Measurements from ENCODE around the gene GIT1.

Gene GIT1

DNA sequence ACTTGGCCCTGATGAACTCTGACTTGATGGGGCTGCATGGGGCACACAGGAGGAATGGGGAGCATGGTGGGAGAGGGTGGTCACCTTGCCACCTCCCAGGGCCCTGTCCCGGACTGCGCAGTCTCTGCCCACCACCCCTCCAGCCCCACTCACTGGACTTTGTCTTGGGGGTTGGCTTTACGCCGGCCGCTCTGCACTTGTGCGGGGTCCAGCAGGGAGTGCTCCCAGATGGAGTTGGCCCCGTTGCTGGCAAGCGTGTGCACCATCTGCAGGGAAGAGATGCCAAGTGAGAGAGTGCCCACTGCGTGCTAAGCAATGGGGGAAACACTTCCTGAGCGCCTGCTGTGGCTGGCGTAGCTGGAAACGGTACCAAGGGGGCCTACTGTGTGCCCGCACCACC lies 6.7 kb downstream of the GIT1 start:
- peaks cover 32% of the 10 kb centered on the region for H3K36me3 ChIP-seq (ENCODE audit: control insufficient read depth, insufficient read depth, low read length)
- H3K4me1 ChIP-seq (ENCODE audit: control insufficient read depth, insufficient read depth, low read length) = peaks cover 22% of the 10 kb centered on the region
- H3K9ac ChIP-seq (ENCODE audit: low read length) = no peak overlapping the region

DNA sequence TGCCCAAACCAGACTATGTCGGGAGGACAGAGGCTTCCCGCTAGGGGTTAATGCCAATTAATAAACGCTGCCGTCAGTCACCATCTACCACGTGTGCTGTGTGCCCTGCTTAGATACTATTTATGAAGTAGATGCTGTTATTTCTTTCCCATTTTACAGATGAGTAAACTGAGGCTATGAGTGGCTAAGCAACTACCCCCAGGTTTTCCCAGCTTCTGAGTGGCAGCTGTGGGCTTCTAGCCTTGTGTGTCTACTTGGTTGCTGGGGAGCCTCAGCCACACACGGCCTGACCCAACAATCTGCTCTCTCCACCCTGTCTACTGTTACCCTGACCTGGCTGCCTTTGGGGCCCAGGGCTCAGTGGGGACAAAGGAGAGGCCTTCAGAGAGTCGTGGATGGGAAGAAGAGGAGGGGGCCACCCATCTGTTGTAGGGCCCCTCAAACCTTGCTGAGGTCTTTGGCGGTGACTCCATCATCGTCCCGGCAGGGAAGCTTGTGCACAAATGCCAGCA lies 7.1 kb downstream of the GIT1 start:
- Histone ChIP-seq H3K27ac (ENCODE audit: low read depth, low read length) (no peak overlapping the region), H3K27me3 (ENCODE audit: control insufficient read depth, insufficient read depth, low read length) (no peaks in the 10 kb centered on the region), H3K4me3 (ENCODE audit: low read depth, low read length) (no peak overlapping the region), H3K4me1 (ENCODE audit: control insufficient read depth, insufficient read depth, low read length) (peaks cover 21% of the 10 kb centered on the region), H3K9me3 (ENCODE audit: control insufficient read depth, insufficient read depth, low read depth, low read length) (0 out of 2 replicates have a peak, but pooled peaks cover 5% of the 10 kb centered on the region), H3K9ac (ENCODE audit: low read length) (no peak overlapping the region), H3K36me3 (ENCODE audit: control insufficient read depth, insufficient read depth, low read length) (peaks cover 36% of the 10 kb centered on the region)

More for the DNA sequence above, 6.7 kb downstream of the GIT1 start:
- Histone ChIP-seq H3K27ac (ENCODE audit: low read depth, low read length) (no peak overlapping the region), H3K4me3 (ENCODE audit: low read depth, low read length) (no peak overlapping the region), H3K9me3 (ENCODE audit: control insufficient read depth, insufficient read depth, low read depth, low read length) (0 out of 2 replicates have a peak, but pooled peaks cover 5% of the 10 kb centered on the region), H3K27me3 (ENCODE audit: control insufficient read depth, insufficient read depth, low read length) (no peaks in the 10 kb centered on the region)

DNA sequence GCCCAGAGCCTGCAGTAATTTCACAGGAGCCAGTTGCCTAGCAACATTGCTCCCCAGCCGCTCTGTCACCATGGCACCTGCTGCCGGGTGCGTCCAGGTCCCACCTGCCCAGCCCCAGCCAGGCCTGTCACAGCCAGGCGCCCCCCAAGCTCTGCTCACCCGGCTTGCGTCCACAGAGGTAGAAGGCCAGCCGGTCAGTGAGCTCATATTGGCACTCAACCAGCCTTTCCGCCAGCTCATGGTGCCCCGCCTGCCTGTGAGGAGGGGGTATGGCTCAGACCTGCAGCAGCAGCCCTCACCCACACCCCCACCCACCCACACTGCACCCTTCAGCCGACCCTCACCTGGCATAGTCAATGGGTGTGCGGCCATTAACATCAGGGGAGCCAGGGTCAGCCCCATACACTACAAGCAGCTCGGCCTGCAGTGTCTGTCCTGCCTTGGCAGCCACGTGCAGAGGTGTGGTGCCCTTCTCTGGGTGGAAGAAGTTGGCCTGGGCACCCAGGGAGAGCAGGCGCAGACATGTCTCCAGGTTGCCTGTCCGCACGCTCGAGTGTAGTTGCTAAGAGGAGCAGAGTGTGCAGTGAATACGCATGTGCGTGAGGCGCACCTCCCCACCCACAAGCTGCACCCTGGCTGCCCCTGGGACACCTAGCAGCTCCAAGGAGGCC lies 7.7 kb downstream of the GIT1 start:
- peaks cover 42% of the 10 kb centered on the region for H3K36me3 ChIP-seq (ENCODE audit: control insufficient read depth, insufficient read depth, low read length)
- H3K27ac ChIP-seq (ENCODE audit: low read depth, low read length) = no peak overlapping the region
- H3K9me3 ChIP-seq (ENCODE audit: control insufficient read depth, insufficient read depth, low read depth, low read length) = 0 out of 2 replicates have a peak, but pooled peaks cover 5% of the 10 kb centered on the region
- no peaks in the 10 kb centered on the region for H3K27me3 ChIP-seq (ENCODE audit: control insufficient read depth, insufficient read depth, low read length)
- no peak overlapping the region for H3K9ac ChIP-seq (ENCODE audit: low read length)
- no peak overlapping the region for H3K4me3 ChIP-seq (ENCODE audit: low read depth, low read length)
- H3K4me1 ChIP-seq (ENCODE audit: control insufficient read depth, insufficient read depth, low read length) = peaks cover 21% of the 10 kb centered on the region

DNA sequence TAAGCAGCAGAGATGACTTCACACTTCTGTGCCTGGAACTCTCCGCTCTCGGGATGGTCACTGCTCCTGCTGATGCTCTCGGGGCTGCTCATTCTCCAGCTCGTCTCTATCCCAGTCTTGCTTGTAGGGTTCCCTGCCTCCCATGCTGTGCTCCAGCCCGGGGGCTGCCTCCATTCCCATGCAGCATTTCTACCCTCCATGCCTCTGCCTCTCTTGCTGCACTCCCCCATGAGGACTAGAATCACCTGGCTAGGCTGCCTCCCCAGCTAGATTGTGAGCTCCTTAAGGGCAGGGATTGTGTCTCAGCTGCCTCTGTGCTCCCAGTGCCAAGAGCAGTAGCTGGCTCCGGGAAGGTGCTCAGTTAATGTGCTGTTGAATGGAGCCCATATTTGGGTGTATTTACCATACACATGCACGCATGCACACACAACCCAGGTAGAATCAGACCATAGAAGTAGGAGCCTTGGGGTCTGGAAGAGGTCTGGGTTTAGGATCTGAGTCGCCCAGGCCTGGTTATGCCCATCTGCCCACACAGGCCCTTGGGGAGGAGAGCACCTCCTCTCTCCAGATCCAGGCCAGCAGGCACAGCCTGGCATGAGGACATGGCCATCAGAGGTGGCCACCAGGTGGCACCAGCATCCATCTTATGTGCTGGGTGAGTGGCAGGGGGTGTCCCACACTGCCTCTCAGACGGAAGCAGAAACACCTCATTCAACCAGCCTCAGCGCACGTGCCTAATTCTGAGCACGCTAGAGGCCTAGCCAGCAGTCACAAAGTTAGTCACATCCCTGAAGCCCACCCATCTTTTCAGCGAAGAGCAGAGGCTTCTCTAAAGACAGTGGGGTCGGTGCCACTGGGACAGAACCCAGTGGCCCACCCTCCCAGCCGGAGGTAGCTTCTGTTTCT lies 9.3 kb downstream of the GIT1 start:
- Histone ChIP-seq H3K27me3 (ENCODE audit: control insufficient read depth, insufficient read depth, low read length) (no peaks in the 10 kb centered on the region), H3K9ac (ENCODE audit: low read length) (no peak overlapping the region), H3K4me3 (ENCODE audit: low read depth, low read length) (no peak overlapping the region), H3K27ac (ENCODE audit: low read depth, low read length) (no peak overlapping the region), H3K4me1 (ENCODE audit: control insufficient read depth, insufficient read depth, low read length) (peaks cover 12% of the 10 kb centered on the region), H3K9me3 (ENCODE audit: control insufficient read depth, insufficient read depth, low read depth, low read length) (0 out of 2 replicates have a peak, but pooled peaks cover 5% of the 10 kb centered on the region), H3K36me3 (ENCODE audit: control insufficient read depth, insufficient read depth, low read length) (peaks cover 58% of the 10 kb centered on the region)

DNA sequence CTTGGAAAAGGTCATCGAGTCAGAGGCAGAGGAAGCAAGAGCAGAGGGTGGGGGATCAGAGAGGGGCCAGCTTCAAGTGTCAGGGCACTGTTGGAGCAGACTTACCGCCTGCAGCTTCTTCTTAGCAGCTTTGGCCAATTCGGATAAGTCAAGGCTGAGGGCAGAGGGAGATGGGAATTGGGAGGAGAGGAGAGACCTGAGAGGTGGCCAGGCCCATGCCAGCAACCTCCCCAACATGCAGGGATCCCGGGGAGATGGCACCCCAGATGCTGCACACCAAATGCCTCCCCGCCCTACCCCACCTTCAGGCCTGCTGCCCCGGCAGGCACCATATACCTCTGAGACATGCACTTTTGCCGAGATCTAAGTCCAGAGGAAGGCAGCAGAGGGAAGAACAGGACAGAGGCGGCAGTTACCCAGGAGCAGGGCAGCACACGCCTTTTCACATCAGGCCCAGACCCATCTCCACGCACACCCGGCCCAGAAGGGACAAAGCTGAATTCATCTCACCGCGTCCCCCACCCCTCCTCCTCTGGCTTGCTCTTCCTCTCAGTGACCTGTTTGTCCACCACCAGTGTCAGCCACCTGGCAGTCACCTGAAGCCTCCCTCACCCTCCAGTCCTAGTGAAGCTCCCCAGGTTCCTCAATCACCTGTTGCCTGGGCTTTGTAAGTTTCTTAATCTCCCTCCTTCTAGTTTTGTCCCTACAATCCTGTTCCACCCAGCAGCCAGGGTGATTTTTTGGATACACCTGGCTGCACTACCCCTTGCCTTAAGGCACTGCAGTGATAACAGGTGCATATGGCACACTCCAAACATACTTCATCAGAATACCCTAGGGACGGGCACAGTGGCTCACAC lies 10.6 kb downstream of the GIT1 start:
- H3K4me3 ChIP-seq (ENCODE audit: low read depth, low read length) = no peak overlapping the region
- H3K27ac ChIP-seq (ENCODE audit: low read depth, low read length) = no peak overlapping the region
- H3K9me3 ChIP-seq (ENCODE audit: control insufficient read depth, insufficient read depth, low read depth, low read length) = 0 out of 2 replicates have a peak, but pooled peaks cover 5% of the 10 kb centered on the region
- H3K9ac ChIP-seq (ENCODE audit: low read length) = no peak overlapping the region
- peaks cover 70% of the 10 kb centered on the region for H3K36me3 ChIP-seq (ENCODE audit: control insufficient read depth, insufficient read depth, low read length)
- no peaks in the 10 kb centered on the region for H3K27me3 ChIP-seq (ENCODE audit: control insufficient read depth, insufficient read depth, low read length)
- peaks cover under 1% of the 10 kb centered on the region; the same call in 1 of the 2 replicates for H3K4me1 ChIP-seq (ENCODE audit: control insufficient read depth, insufficient read depth, low read length)

DNA sequence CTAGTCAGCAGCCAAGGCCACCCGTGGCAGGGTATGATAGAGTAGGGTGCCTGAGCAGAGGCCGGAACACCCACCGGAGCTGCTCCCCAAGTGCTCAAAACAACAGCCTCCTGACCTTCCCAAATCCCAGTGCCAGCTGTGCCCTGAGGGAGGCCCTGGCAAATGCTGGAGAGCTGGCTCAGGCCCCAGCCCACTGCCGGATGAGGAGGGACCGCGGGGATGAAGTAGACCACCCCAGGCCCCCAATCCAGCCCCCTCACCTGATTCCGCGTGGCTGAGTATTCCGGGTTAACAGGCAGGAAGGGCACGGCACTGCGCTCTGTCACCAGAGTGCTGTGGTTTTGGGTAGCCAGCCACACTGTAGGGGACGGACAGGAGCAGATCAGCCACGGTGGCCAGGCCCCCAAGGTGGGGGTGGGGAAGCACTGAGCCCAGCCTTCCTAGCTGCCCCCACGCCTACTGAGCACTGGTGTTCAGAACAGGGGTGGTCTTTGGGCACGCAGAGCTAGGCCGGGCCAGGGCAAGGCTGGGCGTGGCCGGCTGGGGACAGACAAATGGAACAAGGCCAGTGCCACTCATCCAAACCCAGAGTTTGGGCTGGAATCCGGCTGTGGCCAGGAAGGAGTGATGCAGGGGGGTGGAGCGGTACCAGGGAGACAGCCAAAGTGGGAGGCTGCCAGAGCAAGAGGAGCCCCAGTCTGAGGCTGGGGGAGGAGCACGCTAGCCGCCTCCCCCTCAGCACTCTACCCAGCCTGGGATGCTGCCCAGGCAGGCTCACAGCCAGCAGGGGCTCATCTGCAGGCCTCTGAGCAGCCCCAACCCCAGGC lies 11.8 kb downstream of the GIT1 start:
- H3K4me1 ChIP-seq (ENCODE audit: control insufficient read depth, insufficient read depth, low read length) = peaks cover 4% of the 10 kb centered on the region; the same call in 1 of the 2 replicates
- H3K36me3 ChIP-seq (ENCODE audit: control insufficient read depth, insufficient read depth, low read length) = peaks cover 63% of the 10 kb centered on the region
- no peak overlapping the region for H3K4me3 ChIP-seq (ENCODE audit: low read depth, low read length)
- H3K27me3 ChIP-seq (ENCODE audit: control insufficient read depth, insufficient read depth, low read length) = no peaks in the 10 kb centered on the region
- H3K9me3 ChIP-seq (ENCODE audit: control insufficient read depth, insufficient read depth, low read depth, low read length) = no peaks in the 10 kb centered on the region
- no peak overlapping the region for H3K27ac ChIP-seq (ENCODE audit: low read depth, low read length)
- H3K9ac ChIP-seq (ENCODE audit: low read length) = no peak overlapping the region

DNA sequence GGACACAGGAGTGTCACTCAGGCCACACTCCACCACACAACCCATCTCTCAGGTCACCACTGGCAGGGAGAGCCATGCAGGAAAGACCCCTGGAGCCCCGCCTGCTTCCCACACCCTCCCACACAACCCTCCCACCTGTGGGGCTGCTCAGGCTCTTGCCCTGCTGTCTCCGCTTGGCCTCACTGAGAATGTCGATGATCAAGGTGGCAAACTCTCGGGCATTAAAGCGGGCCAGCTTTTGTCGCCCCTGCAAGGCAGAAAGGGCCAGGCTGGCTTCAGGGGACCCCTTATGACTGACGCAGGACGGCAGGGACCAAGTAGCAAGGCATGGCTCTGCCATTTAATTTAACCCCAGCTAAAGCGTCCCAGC lies 12.5 kb downstream of the GIT1 start:
- H3K36me3 ChIP-seq (ENCODE audit: control insufficient read depth, insufficient read depth, low read length) = peaks cover 57% of the 10 kb centered on the region

DNA sequence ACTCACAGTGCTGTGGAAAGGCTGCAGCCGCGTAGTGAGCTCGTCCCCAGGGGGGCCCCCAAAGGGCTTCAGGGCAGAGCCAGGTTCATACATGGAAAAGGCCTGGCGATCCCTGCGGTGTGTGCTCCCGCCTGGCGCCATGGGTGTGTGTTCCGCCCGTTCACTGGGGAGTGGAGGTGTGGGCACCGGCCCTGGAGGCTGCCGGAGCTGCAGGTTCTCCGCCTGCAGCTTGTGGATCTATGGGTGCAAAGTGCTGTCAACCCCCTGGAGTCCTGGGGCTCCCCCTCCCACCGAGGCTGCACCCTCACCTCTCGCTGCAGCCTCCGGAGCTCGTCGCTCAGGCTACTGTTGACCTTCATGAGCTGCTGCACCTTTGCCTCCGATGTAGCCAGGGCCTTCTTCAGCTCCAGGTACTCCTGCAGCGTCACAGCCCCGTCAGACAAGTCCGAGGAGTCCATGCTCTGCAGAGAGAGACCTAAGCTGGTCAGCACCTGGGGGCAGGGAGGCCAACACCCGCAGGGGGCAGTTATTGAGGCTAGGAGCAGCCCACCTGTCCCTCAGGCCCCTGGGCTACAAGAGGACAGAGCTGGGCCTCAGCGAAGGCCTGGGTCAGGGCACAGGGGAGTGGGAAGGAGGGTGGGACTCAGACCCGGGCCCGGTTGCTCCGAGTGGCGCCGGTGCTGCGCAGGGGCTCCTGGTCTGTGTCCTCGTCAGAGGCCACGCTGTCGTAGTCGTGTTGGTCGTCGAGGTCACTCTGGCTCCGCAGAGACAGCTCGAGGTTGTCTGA lies 13.0 kb downstream of the GIT1 start:
- H3K9me3 ChIP-seq (ENCODE audit: control insufficient read depth, insufficient read depth, low read depth, low read length) = no peaks in the 10 kb centered on the region
- H3K27me3 ChIP-seq (ENCODE audit: control insufficient read depth, insufficient read depth, low read length) = peaks cover 8% of the 10 kb centered on the region; the same call in 1 of the 2 replicates
- H3K36me3 ChIP-seq (ENCODE audit: control insufficient read depth, insufficient read depth, low read length) = peaks cover 55% of the 10 kb centered on the region
- peaks cover 8% of the 10 kb centered on the region; the same call in 1 of the 2 replicates for H3K4me1 ChIP-seq (ENCODE audit: control insufficient read depth, insufficient read depth, low read length)
- no peak overlapping the region for H3K4me3 ChIP-seq (ENCODE audit: low read depth, low read length)
- no peak overlapping the region for H3K27ac ChIP-seq (ENCODE audit: low read depth, low read length)
- no peak overlapping the region for H3K9ac ChIP-seq (ENCODE audit: low read length)

More for the DNA sequence above, 12.5 kb downstream of the GIT1 start:
- H3K27me3 ChIP-seq (ENCODE audit: control insufficient read depth, insufficient read depth, low read length) = peaks cover 5% of the 10 kb centered on the region; the same call in 1 of the 2 replicates
- no peak overlapping the region for H3K27ac ChIP-seq (ENCODE audit: low read depth, low read length)
- H3K9ac ChIP-seq (ENCODE audit: low read length) = no peak overlapping the region
- H3K4me1 ChIP-seq (ENCODE audit: control insufficient read depth, insufficient read depth, low read length) = peaks cover 8% of the 10 kb centered on the region; the same call in 1 of the 2 replicates
- H3K4me3 ChIP-seq (ENCODE audit: low read depth, low read length) = no peak overlapping the region
- H3K9me3 ChIP-seq (ENCODE audit: control insufficient read depth, insufficient read depth, low read depth, low read length) = no peaks in the 10 kb centered on the region

DNA sequence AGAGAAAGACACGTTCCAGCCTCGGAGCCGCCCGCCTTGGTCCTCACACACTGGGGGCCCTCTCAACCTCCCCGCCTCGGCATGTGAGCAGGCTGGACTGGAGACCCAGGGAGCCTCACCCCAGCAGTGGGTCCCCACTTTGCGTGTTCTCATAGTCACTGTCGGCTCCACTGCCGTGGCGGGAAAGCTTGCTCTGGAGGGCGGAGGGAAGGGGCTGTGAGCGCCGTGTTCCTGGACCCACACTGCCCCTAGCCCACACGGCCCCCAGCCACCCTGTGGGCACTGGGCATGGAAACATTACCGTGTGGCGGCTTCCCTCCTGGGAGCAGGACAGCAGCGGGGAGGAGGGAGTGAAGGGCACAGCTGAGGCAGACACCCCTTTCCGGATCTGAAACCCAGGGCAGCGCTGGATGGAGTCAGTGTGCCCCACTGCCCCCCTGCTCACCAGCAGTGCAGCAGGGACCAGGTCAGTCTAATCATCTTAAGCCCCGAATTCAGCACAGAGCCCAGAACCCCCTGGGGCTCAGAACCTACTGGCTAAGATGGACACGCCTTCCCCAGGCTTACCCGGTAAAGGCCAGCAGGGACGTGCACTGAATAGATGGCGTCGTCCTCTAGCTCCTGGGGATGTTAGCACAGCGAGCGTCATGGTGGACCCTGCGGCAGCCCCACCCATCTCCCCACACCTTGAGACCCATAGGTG lies 13.8 kb downstream of the GIT1 start:
- no peak overlapping the region for H3K4me3 ChIP-seq (ENCODE audit: low read depth, low read length)
- H3K9me3 ChIP-seq (ENCODE audit: control insufficient read depth, insufficient read depth, low read depth, low read length) = no peaks in the 10 kb centered on the region
- H3K9ac ChIP-seq (ENCODE audit: low read length) = no peak overlapping the region
- no peak overlapping the region for H3K27ac ChIP-seq (ENCODE audit: low read depth, low read length)
- H3K4me1 ChIP-seq (ENCODE audit: control insufficient read depth, insufficient read depth, low read length) = peaks cover 8% of the 10 kb centered on the region; the same call in 1 of the 2 replicates
- H3K27me3 ChIP-seq (ENCODE audit: control insufficient read depth, insufficient read depth, low read length) = peaks cover 11% of the 10 kb centered on the region; the same call in 1 of the 2 replicates
- H3K36me3 ChIP-seq (ENCODE audit: control insufficient read depth, insufficient read depth, low read length) = peaks cover 55% of the 10 kb centered on the region

Measured in HUES6 (cell line).